Tibial nerve (tissue), 4 donors: ENCODE measurements around the gene GSTM2.

Experiments
- CTCF ChIP-seq, 5 experiments: fragments of 200-600 bp in 3 of 5; fragments of 450-650 bp in 2 of 5; sonication (generic) in 3 of 5; IDR thresholded peaks; one replicate each; pipeline ENCODE4 v1.5.1; 2016 to 2019; ENCODE audit warnings: antibody characterized with exemption in 5 of 5, mild to moderate bottlenecking in 3 of 5, moderate library complexity in 2 of 5
- EP300 ChIP-seq, 2 donors: sonication (generic); formaldehyde crosslinking; IDR thresholded peaks; one replicate each; pipeline ENCODE4 v1.6.1; 2017; ENCODE audit warnings: antibody characterized with exemption in 2 of 2, mild to moderate bottlenecking in 1 of 2

GRCh38 chr1:109644670-109645069, 23.2 kb upstream of the GSTM2 start:
- no peak for TF ChIP-seq CTCF (IDR thresholded peaks at IDR 0.05)
- no peak for TF ChIP-seq EP300 (IDR thresholded peaks at IDR 0.05)
